ENCODE data around the gene CAMKMT.

Gene CAMKMT

GRCh38 chr2:44706681-44707553, 345.2 kb downstream of the CAMKMT start:
- peak; percentile 77 for DNase-seq

- DNase-seq, result peak; percentile 34
These were observed 346.4 kb downstream of the CAMKMT start for GRCh38 chr2:44707945-44708660.

GRCh38 chr2:44708661-44709000, 346.9 kb downstream of the CAMKMT start:
- DNase-seq, result no peak

GRCh38 chr2:44713170-44713569, 351.4 kb downstream of the CAMKMT start:
- DNase-seq, result no peak

- DNase-seq, result peak; percentile 49
These were observed 353.9 kb downstream of the CAMKMT start for GRCh38 chr2:44715671-44716081.

- no peak for DNase-seq
These were observed 354.4 kb downstream of the CAMKMT start for GRCh38 chr2:44716131-44716530.

GRCh38 chr2:44718431-44718830, 356.7 kb downstream of the CAMKMT start:
- DNase-seq, result no peak

GRCh38 chr2:44719562-44719961, 357.8 kb downstream of the CAMKMT start:
- DNase-seq, result no peak

GRCh38 chr2:44722026-44722625, 360.4 kb downstream of the CAMKMT start:
- DNase-seq, result no peak

GRCh38 chr2:44723921-44724320, 362.2 kb downstream of the CAMKMT start:
- no peak for DNase-seq

- DNase-seq, result no peak
These were observed 368.8 kb downstream of the CAMKMT start for GRCh38 chr2:44730593-44730992.

- no peak for DNase-seq
These were observed 369.8 kb downstream of the CAMKMT start for GRCh38 chr2:44731505-44731904.

GRCh38 chr2:44736270-44736942, 374.7 kb downstream of the CAMKMT start:
- no peak for DNase-seq

- DNase-seq, result no peak
These were observed 378.9 kb downstream of the CAMKMT start for GRCh38 chr2:44740678-44741077.

GRCh38 chr2:44741507-44741906, 379.8 kb downstream of the CAMKMT start:
- DNase-seq, result no peak

- no peak for DNase-seq
These were observed 380.3 kb downstream of the CAMKMT start for GRCh38 chr2:44742057-44742456.

GRCh38 chr2:44743473-44743872, 381.7 kb downstream of the CAMKMT start:
- no peak for DNase-seq

- peak; percentile 9 for DNase-seq
These were observed 383.5 kb downstream of the CAMKMT start for GRCh38 chr2:44744961-44745892.

GRCh38 chr2:44745922-44746766, 384.4 kb downstream of the CAMKMT start:
- no peak for DNase-seq

- DNase-seq, result no peak
These were observed 385.3 kb downstream of the CAMKMT start for GRCh38 chr2:44746856-44747615.
